Measurements from ENCODE around the gene CSTA.

CSTA gene

DNA sequence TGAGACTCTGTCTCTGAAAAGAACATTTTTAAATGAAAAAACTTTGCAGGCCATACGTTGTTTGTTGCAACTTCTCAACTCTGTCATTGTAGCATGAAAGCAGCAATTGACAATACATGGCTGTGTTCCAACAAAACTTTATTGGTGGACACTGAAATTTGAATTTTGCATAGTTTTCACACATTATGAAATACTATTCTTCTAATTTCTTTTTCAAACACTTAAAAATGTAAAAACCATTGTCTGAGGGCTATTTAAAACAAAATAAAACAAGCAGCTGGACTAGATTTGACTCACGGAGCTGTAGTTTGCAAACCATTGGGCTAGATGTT lies 18.5 kb upstream of the CSTA start:
- no peak overlapping the region for H3K4me3 ChIP-seq (ENCODE audit: low read depth in 1 of 2, low read length in 2 of 2)
- no peak overlapping the region for H3K27ac ChIP-seq (ENCODE audit: low read depth, low read length)
- H3K4me1 ChIP-seq (ENCODE audit: insufficient read depth, low read length): no peaks in the 10 kb centered on the region
- H3K27me3 ChIP-seq (ENCODE audit: control insufficient read depth in 1 of 2, insufficient read depth in 2 of 2, low read length in 2 of 2): no peaks in the 10 kb centered on the region
- H3K9me3 ChIP-seq (ENCODE audit: low read length): no peaks in the 10 kb centered on the region
- H3K9ac ChIP-seq (ENCODE audit: low read length): no peak overlapping the region
- H3K36me3 ChIP-seq (ENCODE audit: insufficient read depth, low read length): no peaks in the 10 kb centered on the region

DNA sequence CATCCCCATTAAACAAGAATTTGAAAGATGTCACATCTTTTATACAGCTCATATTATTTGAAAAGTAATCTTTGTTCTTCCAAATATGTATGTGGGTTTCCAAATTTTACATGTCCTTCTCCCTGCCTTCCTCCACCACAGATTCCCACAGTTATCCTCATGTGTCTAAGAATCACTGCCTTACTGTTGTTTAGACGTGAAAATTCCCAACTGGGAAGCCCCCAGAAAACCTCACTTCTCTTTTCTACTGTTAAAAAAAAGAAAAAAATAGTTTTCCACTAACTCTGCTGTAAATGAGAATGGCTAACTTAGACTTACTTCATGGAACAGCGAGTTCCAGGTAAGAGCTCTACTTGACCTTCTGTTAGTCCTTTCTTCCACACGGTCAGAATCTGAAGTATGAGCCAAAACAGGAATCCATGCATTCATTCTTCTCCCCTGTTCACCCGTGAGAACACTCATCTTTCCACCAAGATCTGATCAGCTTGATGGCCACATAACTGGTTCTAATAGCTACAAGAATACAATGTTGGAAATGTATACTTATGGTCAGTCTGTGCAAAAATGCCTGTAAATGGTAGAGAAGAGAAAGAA lies 17.9 kb upstream of the CSTA start:
- Histone ChIP-seq H3K9me3 (ENCODE audit: low read length) (no peaks in the 10 kb centered on the region), H3K36me3 (ENCODE audit: insufficient read depth, low read length) (no peaks in the 10 kb centered on the region), H3K4me1 (ENCODE audit: insufficient read depth, low read length) (no peaks in the 10 kb centered on the region), H3K27ac (ENCODE audit: low read depth, low read length) (no peak overlapping the region), H3K9ac (ENCODE audit: low read length) (no peak overlapping the region), H3K4me3 (ENCODE audit: low read depth in 1 of 2, low read length in 2 of 2) (no peak overlapping the region), H3K27me3 (ENCODE audit: control insufficient read depth in 1 of 2, insufficient read depth in 2 of 2, low read length in 2 of 2) (no peaks in the 10 kb centered on the region)

DNA sequence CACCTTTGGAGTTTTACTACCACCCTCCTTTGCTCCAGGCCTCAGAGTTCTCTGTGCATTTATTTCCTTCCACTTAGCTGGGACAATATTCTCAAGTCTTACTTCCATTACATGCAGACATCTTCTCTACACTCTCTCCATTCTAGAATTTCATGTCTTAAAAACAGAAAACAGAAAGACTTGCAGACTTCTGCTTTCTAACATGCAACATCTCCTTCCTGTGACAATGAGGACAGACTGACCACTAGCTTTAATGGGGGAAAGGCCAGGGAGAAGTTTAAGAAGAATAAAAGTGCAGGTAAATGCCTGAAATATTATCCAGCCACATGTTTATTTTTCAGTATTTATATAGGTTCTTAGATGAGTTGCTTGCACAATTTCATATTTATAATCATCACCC lies 17.1 kb upstream of the CSTA start:
- H3K9ac ChIP-seq (ENCODE audit: low read length): no peak overlapping the region
- H3K27ac ChIP-seq (ENCODE audit: low read depth, low read length): no peak overlapping the region
- H3K9me3 ChIP-seq (ENCODE audit: low read length): no peaks in the 10 kb centered on the region
- H3K4me3 ChIP-seq (ENCODE audit: low read depth in 1 of 2, low read length in 2 of 2): no peak overlapping the region
- no peaks in the 10 kb centered on the region for H3K27me3 ChIP-seq (ENCODE audit: control insufficient read depth in 1 of 2, insufficient read depth in 2 of 2, low read length in 2 of 2)
- H3K36me3 ChIP-seq (ENCODE audit: insufficient read depth, low read length): no peaks in the 10 kb centered on the region
- H3K4me1 ChIP-seq (ENCODE audit: insufficient read depth, low read length): no peaks in the 10 kb centered on the region

DNA sequence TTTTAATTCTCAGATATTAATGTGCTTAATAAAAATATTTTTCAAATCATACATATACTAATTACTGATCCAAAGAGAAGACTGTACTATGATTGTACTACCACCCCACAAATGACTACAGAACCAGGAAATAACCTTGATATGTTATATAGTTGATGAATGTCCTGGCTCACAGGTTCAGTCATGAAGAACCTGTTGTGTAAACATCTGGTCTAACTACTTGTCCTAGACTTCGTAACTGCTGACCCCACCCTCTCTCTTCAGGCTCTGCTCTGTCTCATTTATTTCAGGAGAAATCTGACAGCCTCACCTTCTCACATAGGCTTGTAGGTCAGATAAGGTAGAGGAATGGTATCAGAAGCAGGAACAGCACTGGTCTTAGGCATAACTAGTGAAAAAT lies 14.7 kb upstream of the CSTA start:
- Histone ChIP-seq H3K9ac (ENCODE audit: low read length) (no peak overlapping the region), H3K4me3 (ENCODE audit: low read depth in 1 of 2, low read length in 2 of 2) (no peak overlapping the region), H3K27ac (ENCODE audit: low read depth, low read length) (no peak overlapping the region), H3K27me3 (ENCODE audit: control insufficient read depth in 1 of 2, insufficient read depth in 2 of 2, low read length in 2 of 2) (no peaks in the 10 kb centered on the region), H3K9me3 (ENCODE audit: low read length) (no peaks in the 10 kb centered on the region), H3K4me1 (ENCODE audit: insufficient read depth, low read length) (no peaks in the 10 kb centered on the region), H3K36me3 (ENCODE audit: insufficient read depth, low read length) (no peaks in the 10 kb centered on the region)

DNA sequence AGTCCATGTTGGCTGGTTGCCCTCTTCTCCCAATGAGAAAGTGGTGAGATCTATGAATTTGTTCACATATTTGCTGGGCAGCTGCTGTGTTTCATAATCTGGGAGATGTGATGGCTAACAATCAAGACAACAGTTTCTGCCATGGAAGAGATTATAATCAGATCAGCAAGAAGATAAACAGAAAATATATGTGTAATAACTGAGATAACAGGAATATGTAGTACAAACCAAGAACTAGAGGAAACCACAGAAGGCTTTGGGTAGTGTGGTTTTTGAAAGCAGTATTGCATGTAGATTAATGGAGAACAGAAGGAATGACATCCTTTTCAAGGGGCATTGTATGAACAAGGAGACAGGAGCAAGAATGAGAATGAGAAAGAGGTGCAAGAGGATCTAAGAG lies 12.2 kb upstream of the CSTA start:
- H3K9me3 ChIP-seq (ENCODE audit: low read length): no peaks in the 10 kb centered on the region
- no peak overlapping the region for H3K4me3 ChIP-seq (ENCODE audit: low read depth in 1 of 2, low read length in 2 of 2)
- H3K36me3 ChIP-seq (ENCODE audit: insufficient read depth, low read length): no peaks in the 10 kb centered on the region
- no peaks in the 10 kb centered on the region for H3K4me1 ChIP-seq (ENCODE audit: insufficient read depth, low read length)
- no peaks in the 10 kb centered on the region for H3K27me3 ChIP-seq (ENCODE audit: control insufficient read depth in 1 of 2, insufficient read depth in 2 of 2, low read length in 2 of 2)
- no peak overlapping the region for H3K27ac ChIP-seq (ENCODE audit: low read depth, low read length)
- no peak overlapping the region for H3K9ac ChIP-seq (ENCODE audit: low read length)

DNA sequence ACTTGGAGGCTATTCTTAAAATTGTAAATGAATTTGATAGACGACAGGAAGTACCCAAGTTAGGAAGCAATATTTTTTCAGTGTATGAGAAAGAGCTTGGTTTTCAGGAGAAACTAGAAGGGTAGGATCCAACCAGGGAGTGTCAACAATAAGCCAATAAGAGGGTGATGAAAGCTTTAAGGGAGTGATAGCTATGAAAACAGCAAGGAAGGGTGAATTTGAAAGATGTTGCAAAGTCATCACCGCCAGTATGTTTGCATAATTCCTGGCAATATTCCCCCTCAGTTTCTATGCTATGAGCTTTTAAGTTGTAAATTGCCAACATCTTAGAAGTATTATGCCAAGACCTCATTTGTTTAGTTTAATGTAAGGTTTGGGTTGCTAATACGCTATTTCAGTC lies 11.8 kb upstream of the CSTA start:
- H3K27ac ChIP-seq (ENCODE audit: low read depth, low read length): no peak overlapping the region

DNA sequence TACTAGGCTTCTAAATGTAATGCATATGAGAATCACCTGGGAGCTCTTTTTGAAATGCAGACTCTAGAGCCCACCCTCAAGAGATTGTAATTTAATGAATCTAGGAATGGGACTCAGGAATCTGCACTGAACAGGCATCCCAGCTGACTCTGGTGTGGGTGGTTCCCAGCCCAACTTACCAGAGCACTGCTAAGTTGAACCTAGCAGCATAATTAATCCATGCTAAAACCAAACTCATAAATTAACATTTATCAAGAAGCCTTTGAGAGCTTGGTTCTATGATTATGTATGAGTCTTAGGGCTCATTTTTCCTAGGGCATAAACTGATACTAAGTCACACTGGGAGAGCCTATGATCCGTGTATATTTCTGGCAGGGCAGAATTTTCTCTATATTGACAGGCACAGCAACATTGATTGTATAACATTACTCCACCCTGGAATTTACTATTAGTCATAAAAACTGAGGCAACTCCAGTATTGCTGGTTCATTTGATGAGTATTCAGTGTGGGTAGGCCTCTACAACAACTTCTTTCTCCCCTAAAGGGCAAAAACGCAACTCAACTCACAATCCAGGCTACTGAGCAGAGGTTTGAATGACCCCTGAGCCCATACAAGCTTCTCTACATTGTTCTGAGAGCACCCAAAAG lies 10.7 kb upstream of the CSTA start:
- Histone ChIP-seq H3K4me3 (ENCODE audit: low read depth in 1 of 2, low read length in 2 of 2) (no peak overlapping the region), H3K4me1 (ENCODE audit: insufficient read depth, low read length) (no peaks in the 10 kb centered on the region), H3K36me3 (ENCODE audit: insufficient read depth, low read length) (no peaks in the 10 kb centered on the region), H3K27me3 (ENCODE audit: control insufficient read depth in 1 of 2, insufficient read depth in 2 of 2, low read length in 2 of 2) (no peaks in the 10 kb centered on the region), H3K9me3 (ENCODE audit: low read length) (no peaks in the 10 kb centered on the region), H3K9ac (ENCODE audit: low read length) (no peak overlapping the region), H3K27ac (ENCODE audit: low read depth, low read length) (no peak overlapping the region)

More for the DNA sequence above, 11.8 kb upstream of the CSTA start:
- no peak overlapping the region for H3K4me3 ChIP-seq (ENCODE audit: low read depth in 1 of 2, low read length in 2 of 2)
- H3K36me3 ChIP-seq (ENCODE audit: insufficient read depth, low read length): no peaks in the 10 kb centered on the region
- H3K9ac ChIP-seq (ENCODE audit: low read length): no peak overlapping the region
- H3K27me3 ChIP-seq (ENCODE audit: control insufficient read depth in 1 of 2, insufficient read depth in 2 of 2, low read length in 2 of 2): no peaks in the 10 kb centered on the region
- no peaks in the 10 kb centered on the region for H3K4me1 ChIP-seq (ENCODE audit: insufficient read depth, low read length)
- no peaks in the 10 kb centered on the region for H3K9me3 ChIP-seq (ENCODE audit: low read length)

DNA sequence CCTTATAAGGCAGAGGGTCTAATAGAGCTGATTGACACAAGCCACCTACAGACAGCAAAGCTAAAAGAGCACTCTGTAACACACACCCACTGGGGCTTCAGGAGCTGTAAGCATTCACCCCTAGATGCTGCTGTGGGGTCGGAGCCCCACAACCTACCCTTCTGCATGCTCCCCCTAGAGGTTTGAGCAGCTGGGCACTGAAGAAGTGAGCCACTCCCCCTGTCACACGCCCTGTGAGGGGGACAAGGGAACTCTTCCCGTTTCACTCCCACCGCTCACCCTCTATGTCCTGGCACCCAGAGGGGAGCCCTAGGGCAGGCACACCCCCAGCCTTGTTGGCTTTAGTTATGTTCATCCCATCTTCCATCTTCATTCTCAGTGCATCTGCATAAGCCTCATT lies 9.4 kb upstream of the CSTA start:
- H3K27me3 ChIP-seq (ENCODE audit: control insufficient read depth in 1 of 2, insufficient read depth in 2 of 2, low read length in 2 of 2): no peaks in the 10 kb centered on the region
- H3K36me3 ChIP-seq (ENCODE audit: insufficient read depth, low read length): no peaks in the 10 kb centered on the region
- no peak overlapping the region for H3K9ac ChIP-seq (ENCODE audit: low read length)
- H3K27ac ChIP-seq (ENCODE audit: low read depth, low read length): no peak overlapping the region
- no peaks in the 10 kb centered on the region for H3K4me1 ChIP-seq (ENCODE audit: insufficient read depth, low read length)
- H3K4me3 ChIP-seq (ENCODE audit: low read depth in 1 of 2, low read length in 2 of 2): no peak overlapping the region
- no peaks in the 10 kb centered on the region for H3K9me3 ChIP-seq (ENCODE audit: low read length)

DNA sequence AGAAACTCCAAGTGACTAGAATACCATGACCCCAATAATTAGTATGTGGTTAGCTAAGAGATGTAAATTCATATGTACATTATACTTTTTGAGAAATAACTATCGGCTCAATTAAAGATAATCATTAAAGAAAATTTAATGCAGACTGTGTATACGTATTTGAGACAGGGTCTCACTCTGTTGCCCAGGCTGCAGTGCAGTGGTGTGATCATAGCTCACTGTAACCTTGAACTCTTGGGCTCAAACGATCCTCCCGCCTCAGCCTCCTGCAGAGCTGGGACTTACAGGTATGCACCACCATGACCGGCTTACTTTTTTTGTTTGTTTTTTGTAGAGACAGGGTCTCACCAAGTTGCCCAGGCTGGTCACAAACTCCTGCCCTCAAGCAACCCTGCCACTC lies 8.7 kb upstream of the CSTA start:
- Histone ChIP-seq H3K9ac (ENCODE audit: low read length) (no peak overlapping the region), H3K9me3 (ENCODE audit: low read length) (no peaks in the 10 kb centered on the region), H3K4me3 (ENCODE audit: low read depth in 1 of 2, low read length in 2 of 2) (no peak overlapping the region), H3K27ac (ENCODE audit: low read depth, low read length) (no peak overlapping the region), H3K4me1 (ENCODE audit: insufficient read depth, low read length) (no peaks in the 10 kb centered on the region), H3K27me3 (ENCODE audit: control insufficient read depth in 1 of 2, insufficient read depth in 2 of 2, low read length in 2 of 2) (no peaks in the 10 kb centered on the region), H3K36me3 (ENCODE audit: insufficient read depth, low read length) (no peaks in the 10 kb centered on the region)

DNA sequence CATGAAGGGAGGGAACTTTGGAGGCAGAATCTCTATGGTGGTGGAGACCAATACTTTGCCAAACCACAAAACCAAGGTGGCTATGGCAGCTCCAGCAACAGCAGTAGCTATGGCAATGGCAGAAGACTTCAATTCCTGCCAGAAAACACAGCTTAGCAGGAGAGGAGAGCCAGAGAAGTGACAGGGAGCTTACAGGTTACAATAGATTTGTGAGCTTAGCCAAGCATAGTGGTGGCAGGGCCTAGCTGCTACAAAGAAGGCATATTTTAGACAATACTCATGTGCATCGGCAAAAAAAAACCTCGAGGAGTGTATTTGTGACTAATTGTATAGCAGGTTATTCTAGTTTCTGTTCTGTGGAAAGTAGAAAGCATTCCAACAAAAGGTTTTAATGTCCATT lies 6.4 kb upstream of the CSTA start:
- Histone ChIP-seq H3K4me3 (ENCODE audit: low read depth in 1 of 2, low read length in 2 of 2) (no peak overlapping the region), H3K9me3 (ENCODE audit: low read length) (no peaks in the 10 kb centered on the region), H3K27me3 (ENCODE audit: control insufficient read depth in 1 of 2, insufficient read depth in 2 of 2, low read length in 2 of 2) (no peaks in the 10 kb centered on the region), H3K27ac (ENCODE audit: low read depth, low read length) (no peak overlapping the region), H3K9ac (ENCODE audit: low read length) (no peak overlapping the region), H3K4me1 (ENCODE audit: insufficient read depth, low read length) (no peaks in the 10 kb centered on the region), H3K36me3 (ENCODE audit: insufficient read depth, low read length) (no peaks in the 10 kb centered on the region)

DNA sequence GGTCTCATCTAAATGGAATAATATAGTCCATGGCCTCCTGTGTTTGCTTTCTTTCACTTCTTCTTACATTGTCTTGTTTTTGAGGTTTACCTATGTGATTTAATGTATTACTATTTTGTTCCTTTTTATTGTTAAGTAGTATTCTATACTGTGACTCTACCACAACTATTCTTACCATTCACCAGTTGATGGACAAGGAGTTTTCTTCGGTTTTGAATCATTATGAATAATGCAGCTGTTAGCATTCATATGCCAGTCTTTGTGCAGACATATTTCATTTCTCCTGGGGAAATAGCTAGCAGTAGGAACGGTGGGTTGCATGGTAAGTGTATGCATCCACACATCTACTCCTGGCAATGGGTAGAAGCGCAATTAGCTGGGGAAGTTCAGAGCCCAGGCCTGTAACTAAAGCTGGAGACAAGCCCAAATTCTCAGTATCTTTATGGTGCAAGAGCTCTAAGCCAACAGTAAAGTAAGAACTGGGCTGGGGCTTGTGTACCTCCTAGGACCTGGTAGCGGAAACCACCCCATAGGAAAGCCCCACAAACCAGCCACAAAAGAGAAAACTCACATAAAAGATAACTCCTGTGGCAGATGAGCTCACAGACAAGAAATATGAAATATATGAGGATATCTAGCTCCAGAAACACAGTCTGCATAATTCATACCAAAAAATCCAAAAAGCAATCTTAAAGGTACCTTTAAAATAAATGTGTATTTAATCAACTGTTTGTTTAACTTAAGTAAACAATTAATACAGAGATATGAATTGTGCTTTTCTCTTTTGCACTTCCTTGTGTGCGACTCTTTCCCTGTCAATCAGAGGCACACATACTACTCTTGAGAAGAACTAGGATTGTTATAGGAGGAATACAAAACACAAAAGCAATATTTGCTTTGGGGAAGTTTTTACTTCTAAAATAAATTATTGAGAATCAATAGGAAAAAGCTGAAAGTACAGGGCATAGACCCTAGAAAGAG lies 2.7 kb upstream of the CSTA start:
- H3K27me3 ChIP-seq (ENCODE audit: control insufficient read depth in 1 of 2, insufficient read depth in 2 of 2, low read length in 2 of 2): no peaks in the 10 kb centered on the region
- no peaks in the 10 kb centered on the region for H3K36me3 ChIP-seq (ENCODE audit: insufficient read depth, low read length)
- H3K9me3 ChIP-seq (ENCODE audit: low read length): no peaks in the 10 kb centered on the region
- H3K4me3 ChIP-seq (ENCODE audit: low read depth in 1 of 2, low read length in 2 of 2): no peak overlapping the region
- no peaks in the 10 kb centered on the region for H3K4me1 ChIP-seq (ENCODE audit: insufficient read depth, low read length)
- no peak overlapping the region for H3K9ac ChIP-seq (ENCODE audit: low read length)
- no peak overlapping the region for H3K27ac ChIP-seq (ENCODE audit: low read depth, low read length)
